HEK293 (cell line): ENCODE data around the gene TYROBP.

Experiments
- GLI2 ChIP-seq: fragments of 450-650 bp; formaldehyde crosslinking; IDR thresholded peaks from 2 replicates; pipeline ENCODE4; 2017; ENCODE audit warnings: missing biosample characterization, missing genetic modification characterization, low read depth, borderline replicate concordance
- GLIS1 ChIP-seq: fragments of 450-650 bp; formaldehyde crosslinking; IDR thresholded peaks from 2 replicates; pipeline ENCODE4 v1.5.1; 2016; ENCODE audit warnings: missing biosample characterization, missing genetic modification characterization
- GLIS2 ChIP-seq: fragments of 450-650 bp; formaldehyde crosslinking; IDR thresholded peaks from 2 replicates; pipeline ENCODE4 v1.5.1; 2016; ENCODE audit warnings: missing biosample characterization, missing genetic modification characterization
- IKZF3 ChIP-seq: fragments of 450-650 bp; IDR thresholded peaks from 2 replicates; pipeline ENCODE4 v1.5.0; 2018; ENCODE audit warnings: missing biosample characterization, mild to moderate bottlenecking, missing genetic modification characterization, moderate library complexity
- KLF16 ChIP-seq: fragments of 450-650 bp; formaldehyde crosslinking; IDR thresholded peaks from 2 replicates; pipeline ENCODE4 v1.5.1; 2017; ENCODE audit warnings: missing biosample characterization, missing genetic modification characterization
- KLF7 ChIP-seq: fragments of 450-650 bp; formaldehyde crosslinking; IDR thresholded peaks from 2 replicates; pipeline ENCODE4 v1.5.1; 2016; ENCODE audit warnings: missing biosample characterization, missing genetic modification characterization, borderline replicate concordance
- MYNN ChIP-seq: fragments of 450-650 bp; formaldehyde crosslinking; IDR thresholded peaks from 2 replicates; pipeline ENCODE4 v1.5.1; 2016; ENCODE audit warnings: missing biosample characterization, missing genetic modification characterization, borderline replicate concordance
- OSR2 ChIP-seq: fragments of 450-650 bp; formaldehyde crosslinking; IDR thresholded peaks from 2 replicates; pipeline ENCODE4 v1.5.1; 2016; ENCODE audit warnings: missing biosample characterization, missing genetic modification characterization
- PATZ1 ChIP-seq: fragments of 450-650 bp; formaldehyde crosslinking; IDR thresholded peaks from 2 replicates; pipeline ENCODE4 v1.5.1; 2016; ENCODE audit warnings: missing biosample characterization, missing genetic modification characterization
- PBX3 ChIP-seq: sonication (generic); formaldehyde crosslinking; IDR thresholded peaks from 2 replicates; pipeline ENCODE4 v1.8.1; 2022; ENCODE audit warnings: mild to moderate bottlenecking, moderate library complexity, missing genetic modification reagents
- PRDM1 ChIP-seq: fragments of 450-650 bp; formaldehyde crosslinking; IDR thresholded peaks from 2 replicates; pipeline ENCODE4; 2016; ENCODE audit warnings: missing biosample characterization, missing genetic modification characterization
- SP3 ChIP-seq: fragments of 450-650 bp; formaldehyde crosslinking; IDR thresholded peaks from 2 replicates; pipeline ENCODE4 v1.5.1; 2016; ENCODE audit warnings: missing biosample characterization, missing genetic modification characterization
- YY1 ChIP-seq: fragments of 450-650 bp; formaldehyde crosslinking; IDR thresholded peaks from 2 replicates; pipeline ENCODE4 v1.5.1; 2018; ENCODE audit warnings: missing biosample characterization, missing genetic modification characterization
- ZBTB1 ChIP-seq: fragments of 450-650 bp; formaldehyde crosslinking; IDR thresholded peaks from 2 replicates; pipeline ENCODE4 v1.5.1; 2016; ENCODE audit warnings: missing biosample characterization, missing genetic modification characterization
- ZBTB20 ChIP-seq: fragments of 450-650 bp; formaldehyde crosslinking; IDR thresholded peaks from 2 replicates; pipeline ENCODE4 v1.5.1; 2016; ENCODE audit warnings: missing biosample characterization, missing genetic modification characterization
- ZBTB26 ChIP-seq: fragments of 450-650 bp; formaldehyde crosslinking; optimal IDR thresholded peaks from 2 replicates; pipeline ENCODE3; 2016; ENCODE audit warnings: missing biosample characterization, mild to moderate bottlenecking, missing genetic modification characterization
- ZBTB7A ChIP-seq: fragments of 450-650 bp; formaldehyde crosslinking; IDR thresholded peaks from 2 replicates; pipeline ENCODE4 v1.5.1; 2016; ENCODE audit warnings: low read depth, missing biosample characterization, missing genetic modification characterization
- ZFHX2 ChIP-seq: fragments of 450-650 bp; formaldehyde crosslinking; conservative IDR thresholded peaks from 2 replicates; pipeline ENCODE4 v1.5.1; 2016; ENCODE audit warnings: missing biosample characterization, missing genetic modification characterization
- ZFP37 ChIP-seq: fragments of 450-650 bp; formaldehyde crosslinking; IDR thresholded peaks from 2 replicates; pipeline ENCODE4 v1.5.1; 2016; ENCODE audit warnings: missing biosample characterization, missing genetic modification characterization
- ZIC2 ChIP-seq: fragments of 450-650 bp; formaldehyde crosslinking; IDR thresholded peaks from 2 replicates; pipeline ENCODE4 v1.5.1; 2016; ENCODE audit warnings: missing biosample characterization, missing genetic modification characterization
- ZNF114 ChIP-seq: fragments of 450-650 bp; formaldehyde crosslinking; IDR thresholded peaks from 2 replicates; pipeline ENCODE4 v1.5.0; 2017; ENCODE audit warnings: missing biosample characterization, missing genetic modification characterization
- ZNF175 ChIP-seq: fragments of 450-650 bp; formaldehyde crosslinking; IDR thresholded peaks from 2 replicates; pipeline ENCODE4 v1.5.1; 2016; ENCODE audit warnings: missing biosample characterization, missing genetic modification characterization
- ZNF302 ChIP-seq: fragments of 450-650 bp; formaldehyde crosslinking; IDR thresholded peaks from 2 replicates; pipeline ENCODE4 v1.5.1; 2016; ENCODE audit warnings: missing biosample characterization, missing genetic modification characterization, low read depth
- ZNF513 ChIP-seq: fragments of 450-650 bp; IDR thresholded peaks from 2 replicates; pipeline ENCODE4 v1.5.1; 2018; ENCODE audit warnings: missing biosample characterization, missing genetic modification characterization
- ZNF585B ChIP-seq: fragments of 450-650 bp; formaldehyde crosslinking; IDR thresholded peaks from 2 replicates; pipeline ENCODE4 v1.5.1; 2016; ENCODE audit warnings: missing biosample characterization, missing genetic modification characterization
- ZNF658 ChIP-seq: fragments of 450-650 bp; formaldehyde crosslinking; IDR thresholded peaks from 2 replicates; pipeline ENCODE4; 2016; ENCODE audit warnings: missing biosample characterization, missing genetic modification characterization
- ZNF660 ChIP-seq: fragments of 450-650 bp; IDR thresholded peaks from 2 replicates; pipeline ENCODE4 v1.5.1; 2018; ENCODE audit warnings: missing biosample characterization, mild to moderate bottlenecking, missing genetic modification characterization
- ZNF664 ChIP-seq: fragments of 450-650 bp; formaldehyde crosslinking; IDR thresholded peaks from 2 replicates; pipeline ENCODE4 v1.5.1; 2016; ENCODE audit warnings: missing biosample characterization, missing genetic modification characterization
- ZNF701 ChIP-seq: fragments of 450-650 bp; formaldehyde crosslinking; IDR thresholded peaks from 2 replicates; pipeline ENCODE4 v1.5.1; 2016; ENCODE audit warnings: missing biosample characterization, missing genetic modification characterization
- ZNF704 ChIP-seq: fragments of 450-650 bp; formaldehyde crosslinking; IDR thresholded peaks from 2 replicates; pipeline ENCODE4 v1.5.1; 2016; ENCODE audit warnings: missing biosample characterization, missing genetic modification characterization
- ZNF76 ChIP-seq: fragments of 450-650 bp; formaldehyde crosslinking; IDR thresholded peaks from 2 replicates; pipeline ENCODE4; 2016; ENCODE audit warnings: low read depth, missing biosample characterization, missing genetic modification characterization, borderline replicate concordance
- ZNF776 ChIP-seq: fragments of 450-650 bp; formaldehyde crosslinking; IDR thresholded peaks from 2 replicates; pipeline ENCODE4 v1.5.0; 2017; ENCODE audit warnings: missing biosample characterization, missing genetic modification characterization, borderline replicate concordance
- ZNF785 ChIP-seq: fragments of 450-650 bp; formaldehyde crosslinking; IDR thresholded peaks from 2 replicates; pipeline ENCODE4 v1.5.1; 2016; ENCODE audit warnings: missing biosample characterization, missing genetic modification characterization
- ZSCAN30 ChIP-seq: fragments of 450-650 bp; IDR thresholded peaks from 2 replicates; pipeline ENCODE4 v1.5.1; 2018; ENCODE audit warnings: missing biosample characterization, mild to moderate bottlenecking, missing genetic modification characterization, moderate library complexity
- ZXDB ChIP-seq: fragments of 450-650 bp; formaldehyde crosslinking; IDR thresholded peaks from 2 replicates; pipeline ENCODE4 v1.5.1; 2016; ENCODE audit warnings: missing biosample characterization, missing genetic modification characterization

TYROBP gene

GRCh38 chr19:35931161-35931873 is 23.2 kb upstream of the TYROBP start (continued):
- TF ChIP-seq ZBTB26 (tag by site-specific recombination) (peak; percentile 99), ZBTB7A (tag by site-specific recombination) (0 out of 2 replicates have a peak, but pooled peaks have one; percentile 20), OSR2 (tag by site-specific recombination) (peak; percentile 44), ZNF664 (tag by site-specific recombination) (no peak; the same call in 1 of the 2 replicates), GLIS1 (peak; percentile 75), ZNF776 (tag by site-specific recombination) (no peak), PRDM1 (tag by site-specific recombination) (peak; percentile 29), KLF7 (peak; percentile 95), ZBTB1 (no peak), ZNF513 (tag by site-specific recombination) (no peak), ZBTB20 (tag by site-specific recombination) (peak; percentile 51; the same call in 1 of the 2 replicates), ZNF701 (tag by site-specific recombination) (no peak), ZXDB (tag by site-specific recombination) (peak; percentile 94), ZNF585B (tag by site-specific recombination) (no peak), SP3 (tag by site-specific recombination) (peak; percentile 100), ZNF76 (tag by site-specific recombination) (peak; percentile 100), PATZ1 (tag by site-specific recombination) (peak; percentile 46), ZNF114 (no peak), PBX3 (peak; percentile 72), GLIS2 (peak; percentile 73), ZSCAN30 (tag by site-specific recombination) (peak; percentile 99), YY1 (tag by site-specific recombination) (peak; percentile 80; the same call in 1 of the 2 replicates), ZFHX2 (tag by site-specific recombination) (peak; percentile 98), ZNF175 (no peak), ZNF704 (no peak), ZFP37 (tag by site-specific recombination) (peak; percentile 63; the same call in 1 of the 2 replicates), MYNN (no peak), ZNF302 (tag by site-specific recombination) (no peak), ZNF785 (tag by site-specific recombination) (no peak), ZNF658 (no peak), IKZF3 (tag by site-specific recombination) (peak; percentile 49), ZNF660 (tag by site-specific recombination) (peak; percentile 68; the same call in 1 of the 2 replicates), KLF16 (tag by site-specific recombination) (peak; percentile 97), ZIC2 (tag by site-specific recombination) (peak; percentile 29; the same call in 1 of the 2 replicates), GLI2 (tag by site-specific recombination) (no peak)
